ENCODE results near the gene BHLHE23. TPM values are rescaled to one million over a fixed set of nuclear protein-coding genes. Genes with fewer than 3 reads are reported as not detected.

The BHLHE23 gene
- total RNA-seq (not detected), polyA plus RNA-seq (not detected), total RNA-seq (0 to 0.07 (median 0) reads per million in 6 experiments)

- Mint-ChIP-seq H3K36me3 (no peaks in the 10 kb centered on the region), H3K27ac (peak within 1 kb of the TSS in 1 of 10 donors; percentile 80), H3K27me3 (peaks cover 21 to 74% (median 37%) of the 10 kb centered on the region in 5 donors), H3K9me3 (no peaks in the 10 kb centered on the region), H3K4me3 (peak within 1 kb of the TSS; percentile 4 to 87 (median 56)), H3K4me1 (peaks cover 18 to 33% (median 30%) of the 10 kb centered on the region in 4 donors)
- POLR2A ChIA-PET: interaction anchor here (1.6 kb wide), 1 partner anchor 68 kb away, joined by 3 read pairs; the partner anchor contains the start of gene GID8
- ATAC-seq: peak in 1 of 2 donors; percentile 4
- peak in 2 of 10 donors; percentile 16 to 36 for DNase-seq
Measured at GRCh38 chr20:63006540-63007359, at the start of gene BHLHE23. BHLHE23 (minus strand) TSS chr20:63006964; CDS start chr20:63006774, 190 bp downstream.

- Mint-ChIP-seq H3K9me3 (no peaks in the 10 kb centered on the region), H3K27ac (no peak overlapping the region), H3K36me3 (no peaks in the 10 kb centered on the region), H3K4me1 (no peaks in the 10 kb centered on the region), H3K27me3 (peaks cover 0 to 24% (median 9%) of the 10 kb centered on the region in 5 donors), H3K4me3 (no peak overlapping the region)
- POLR2A ChIA-PET: interaction anchor here (0.6 kb wide), 1 partner anchor 227 kb away, joined by 4 read pairs; no protein-coding TSS in a partner anchor
- ATAC-seq: no peak
- DNase-seq: peak in 2 of 10 donors; percentile 14 to 59
Measured at GRCh38 chr20:63055575-63056235, 48.9 kb upstream of the BHLHE23 start.

- Mint-ChIP-seq H3K9me3 (no peaks in the 10 kb centered on the region), H3K36me3 (no peaks in the 10 kb centered on the region), H3K4me1 (no peaks in the 10 kb centered on the region), H3K4me3 (no peak overlapping the region), H3K27me3 (peaks cover 0 to 18% (median 9%) of the 10 kb centered on the region in 5 donors), H3K27ac (no peak overlapping the region)
- ATAC-seq (no peak), DNase-seq (peak in 1 of 10 donors; percentile 50)
- POLR2A ChIA-PET: no interaction called here
Measured at GRCh38 chr20:63054681-63055240, 48.0 kb upstream of the BHLHE23 start.

GRCh38 chr20:63054103-63054474 lies 47.3 kb upstream of the BHLHE23 start:
- no peaks in the 10 kb centered on the region for H3K36me3 Mint-ChIP-seq
- ATAC-seq: no peak
- no peak overlapping the region for H3K4me3 Mint-ChIP-seq
- H3K9me3 Mint-ChIP-seq: no peaks in the 10 kb centered on the region
- DNase-seq: peak in 1 of 10 donors; percentile 31
- POLR2A ChIA-PET: no interaction called here
- peaks cover 0 to 13% (median 6%) of the 10 kb centered on the region in 5 donors for H3K27me3 Mint-ChIP-seq
- no peak overlapping the region for H3K27ac Mint-ChIP-seq
- peaks cover 0 to 2% (median 0%) of the 10 kb centered on the region in 4 donors for H3K4me1 Mint-ChIP-seq

- Mint-ChIP-seq H3K27me3 (peaks cover 0 to 13% (median 6%) of the 10 kb centered on the region in 5 donors), H3K27ac (no peak overlapping the region), H3K4me1 (peaks cover 0 to 2% (median 0%) of the 10 kb centered on the region in 4 donors), H3K36me3 (no peaks in the 10 kb centered on the region), H3K9me3 (no peaks in the 10 kb centered on the region), H3K4me3 (no peak overlapping the region)
- POLR2A ChIA-PET: no interaction called here
- no peak for ATAC-seq
- DNase-seq: peak in 1 of 10 donors; percentile 31
Measured at GRCh38 chr20:63053432-63054102, 46.8 kb upstream of the BHLHE23 start.

- no peak overlapping the region for H3K4me3 Mint-ChIP-seq
- POLR2A ChIA-PET: no interaction called here
- DNase-seq (peak in 1 of 10 donors; percentile 24), ATAC-seq (no peak)
- H3K9me3 Mint-ChIP-seq: no peaks in the 10 kb centered on the region
- no peaks in the 10 kb centered on the region for H3K36me3 Mint-ChIP-seq
- no peak overlapping the region for H3K27ac Mint-ChIP-seq
- peaks cover 0 to 2% (median 0%) of the 10 kb centered on the region in 4 donors for H3K4me1 Mint-ChIP-seq
- peaks cover 0 to 13% (median 6%) of the 10 kb centered on the region in 5 donors for H3K27me3 Mint-ChIP-seq
Measured at GRCh38 chr20:63052571-63053431, 46.0 kb upstream of the BHLHE23 start.

GRCh38 chr20:63051911-63052310 lies 45.1 kb upstream of the BHLHE23 start:
- H3K4me1 Mint-ChIP-seq: peaks cover 0 to 2% (median 0%) of the 10 kb centered on the region in 4 donors

GRCh38 chr20:63051186-63051860 lies 44.6 kb upstream of the BHLHE23 start:
- POLR2A ChIA-PET: no interaction called here
- Mint-ChIP-seq H3K4me3 (no peak overlapping the region), H3K9me3 (peaks cover 0 to under 1% (median 0%) of the 10 kb centered on the region in 9 donors), H3K27ac (no peak overlapping the region), H3K36me3 (no peaks in the 10 kb centered on the region), H3K4me1 (peaks cover 0 to 2% (median 0%) of the 10 kb centered on the region in 4 donors), H3K27me3 (peaks cover 2 to 15% (median 6%) of the 10 kb centered on the region in 5 donors)
- peak in 1 of 10 donors; percentile 22 for DNase-seq
- ATAC-seq: no peak

More at GRCh38 chr20:63051911-63052310, 45.1 kb upstream of the BHLHE23 start:
- H3K36me3 Mint-ChIP-seq: no peaks in the 10 kb centered on the region
- no peaks in the 10 kb centered on the region for H3K9me3 Mint-ChIP-seq
- peaks cover 2 to 15% (median 6%) of the 10 kb centered on the region in 5 donors for H3K27me3 Mint-ChIP-seq
- H3K4me3 Mint-ChIP-seq: no peak overlapping the region
- ATAC-seq: no peak
- no peak overlapping the region for H3K27ac Mint-ChIP-seq
- DNase-seq: peak in 1 of 10 donors; percentile 56
- POLR2A ChIA-PET: no interaction called here

- Mint-ChIP-seq H3K9me3 (peaks cover 0 to 2% (median 0%) of the 10 kb centered on the region in 9 donors), H3K4me3 (no peak overlapping the region), H3K27ac (no peak overlapping the region), H3K4me1 (peaks cover 0 to 2% (median 0%) of the 10 kb centered on the region in 4 donors), H3K36me3 (no peaks in the 10 kb centered on the region), H3K27me3 (peaks cover 4 to 19% (median 7%) of the 10 kb centered on the region in 5 donors)
- DNase-seq: peak in 1 of 10 donors; percentile 11
- ATAC-seq: no peak
- POLR2A ChIA-PET: no interaction called here
Measured at GRCh38 chr20:63050406-63050805, 43.6 kb upstream of the BHLHE23 start.

GRCh38 chr20:63049561-63050221 lies 42.9 kb upstream of the BHLHE23 start:
- no peak for DNase-seq

GRCh38 chr20:63049191-63049518 lies 42.4 kb upstream of the BHLHE23 start:
- H3K36me3 Mint-ChIP-seq: no peaks in the 10 kb centered on the region
- ATAC-seq: no peak
- peaks cover 0 to 2% (median 0%) of the 10 kb centered on the region in 4 donors for H3K4me1 Mint-ChIP-seq
- DNase-seq: no peak
- POLR2A ChIA-PET: no interaction called here
- H3K4me3 Mint-ChIP-seq: no peak overlapping the region
- H3K27me3 Mint-ChIP-seq: peaks cover 4 to 21% (median 7%) of the 10 kb centered on the region in 5 donors
- H3K9me3 Mint-ChIP-seq: peaks cover 0 to 2% (median 0%) of the 10 kb centered on the region in 9 donors
- peak overlapping the region in 1 of 10 donors; percentile 82 for H3K27ac Mint-ChIP-seq

More at GRCh38 chr20:63049561-63050221, 42.9 kb upstream of the BHLHE23 start:
- POLR2A ChIA-PET: no interaction called here
- Mint-ChIP-seq H3K27me3 (peaks cover 4 to 21% (median 7%) of the 10 kb centered on the region in 5 donors), H3K36me3 (no peaks in the 10 kb centered on the region), H3K4me1 (peaks cover 0 to 2% (median 0%) of the 10 kb centered on the region in 4 donors), H3K4me3 (no peak overlapping the region), H3K9me3 (peaks cover 0 to 2% (median 0%) of the 10 kb centered on the region in 9 donors), H3K27ac (peak overlapping the region in 1 of 10 donors; percentile 82)
- ATAC-seq: no peak
